Hepatocyte (in vitro differentiated cells): ENCODE data around the gene PNMA1. TPM values are rescaled to one million over a fixed set of nuclear protein-coding genes. Genes with fewer than 3 reads are reported as not detected.

Source experiments
- DNase-seq: peaks from one replicate; pipeline ENCODE4 v3.0.0-alpha.2; 2016; ENCODE audit warnings: low spot score
- H2AFZ ChIP-seq: fragments of 200-600 bp; sonication (generic); 2 replicates; pipeline ENCODE4 v1.6.0; 2016; ENCODE audit warnings: antibody characterized with exemption, mild to moderate bottlenecking
- H3K27ac ChIP-seq: fragments of 200-600 bp; sonication (generic); 2 replicates; pipeline ENCODE4 v1.5.1; 2016; ENCODE audit warnings: mild to moderate bottlenecking
- H3K27me3 ChIP-seq: fragments of 200-600 bp; sonication (generic); 2 replicates; pipeline ENCODE4 v1.6.1; 2016
- H3K36me3 ChIP-seq: fragments of 200-600 bp; sonication (generic); replicated peaks from 2 replicates; pipeline ENCODE4 v1.5.1; 2016; ENCODE audit warnings: low read depth; ENCODE audit not compliant: insufficient read depth
- H3K4me1 ChIP-seq: fragments of 200-600 bp; sonication (generic); 2 replicates; pipeline ENCODE4 v1.5.1; 2016; ENCODE audit warnings: mild to moderate bottlenecking, moderate library complexity; ENCODE audit not compliant: insufficient read depth
- H3K4me2 ChIP-seq: fragments of 200-600 bp; sonication (generic); 2 replicates; pipeline ENCODE4 v1.6.0; 2016
- H3K4me3 ChIP-seq: fragments of 200-600 bp; sonication (generic); 2 replicates; pipeline ENCODE4 v1.5.1; 2016; ENCODE audit warnings: mild to moderate bottlenecking
- H3K79me2 ChIP-seq: fragments of 200-600 bp; sonication (generic); 2 replicates; pipeline ENCODE4 v1.6.0; 2017; ENCODE audit warnings: mild to moderate bottlenecking
- H3K9me2 ChIP-seq: fragments of 200-600 bp; sonication (generic); replicated peaks from 2 replicates; pipeline ENCODE4 v1.6.0; 2017; ENCODE audit warnings: mild to moderate bottlenecking; ENCODE audit not compliant: insufficient read depth
- H3K9me3 ChIP-seq: fragments of 200-600 bp; sonication (generic); 2 replicates; pipeline ENCODE4 v1.5.1; 2016; ENCODE audit warnings: low read depth, mild to moderate bottlenecking
- H4K20me1 ChIP-seq: fragments of 200-600 bp; sonication (generic); 2 replicates; pipeline ENCODE4 v1.6.0; 2016; ENCODE audit warnings: mild to moderate bottlenecking; ENCODE audit not compliant: insufficient read depth, poor library complexity, severe bottlenecking
- CTCF ChIP-seq: fragments of 200-600 bp; sonication (generic); IDR thresholded peaks from 2 replicates; pipeline ENCODE4 v1.5.1; 2016; ENCODE audit warnings: antibody characterized with exemption, mild to moderate bottlenecking; ENCODE audit not compliant: poor library complexity
- EZH2 ChIP-seq: fragments of 200-600 bp; sonication (generic); IDR thresholded peaks from 2 replicates; pipeline ENCODE4 v1.6.1; 2016; ENCODE audit warnings: antibody characterized with exemption, mild to moderate bottlenecking, borderline replicate concordance
- EZH2phosphoT487 ChIP-seq: fragments of 200-600 bp; sonication (generic); IDR thresholded peaks from one replicate; pipeline ENCODE4 v1.6.1; 2018; ENCODE audit warnings: antibody characterized with exemption, mild to moderate bottlenecking, low read depth, moderate library complexity; ENCODE audit not compliant: unreplicated experiment, severe bottlenecking
- WGBS: methylation state at CpG from one replicate; pipeline ENCODE4 v1.1.6; 2016; ENCODE audit warnings: low lambda C conversion rate; ENCODE audit errors: missing lambda C conversion rate; 5-methylcytosine and 5-hydroxymethylcytosine counted together
- polyA plus RNA-seq: library from polyadenylated mRNA; unstranded; fragments of >200 nt; fragmentation: Nextera tagmentation; extraction: Ambion mirVana; gene quantifications from 2 replicates; pipeline ENCODE4 v1.2.1, GENCODE V29; 2016
- total RNA-seq: library from RNA; depleted of rRNA; stranded (reverse); fragments of >200 nt; gene quantifications from 2 replicates; pipeline ENCODE4 v1.2.3, GENCODE V29; 2014

Gene PNMA1
- total and polyA plus RNA-seq, 2 experiments from 2014 or later, result 27.3 to 45.7 TPM

DNA sequence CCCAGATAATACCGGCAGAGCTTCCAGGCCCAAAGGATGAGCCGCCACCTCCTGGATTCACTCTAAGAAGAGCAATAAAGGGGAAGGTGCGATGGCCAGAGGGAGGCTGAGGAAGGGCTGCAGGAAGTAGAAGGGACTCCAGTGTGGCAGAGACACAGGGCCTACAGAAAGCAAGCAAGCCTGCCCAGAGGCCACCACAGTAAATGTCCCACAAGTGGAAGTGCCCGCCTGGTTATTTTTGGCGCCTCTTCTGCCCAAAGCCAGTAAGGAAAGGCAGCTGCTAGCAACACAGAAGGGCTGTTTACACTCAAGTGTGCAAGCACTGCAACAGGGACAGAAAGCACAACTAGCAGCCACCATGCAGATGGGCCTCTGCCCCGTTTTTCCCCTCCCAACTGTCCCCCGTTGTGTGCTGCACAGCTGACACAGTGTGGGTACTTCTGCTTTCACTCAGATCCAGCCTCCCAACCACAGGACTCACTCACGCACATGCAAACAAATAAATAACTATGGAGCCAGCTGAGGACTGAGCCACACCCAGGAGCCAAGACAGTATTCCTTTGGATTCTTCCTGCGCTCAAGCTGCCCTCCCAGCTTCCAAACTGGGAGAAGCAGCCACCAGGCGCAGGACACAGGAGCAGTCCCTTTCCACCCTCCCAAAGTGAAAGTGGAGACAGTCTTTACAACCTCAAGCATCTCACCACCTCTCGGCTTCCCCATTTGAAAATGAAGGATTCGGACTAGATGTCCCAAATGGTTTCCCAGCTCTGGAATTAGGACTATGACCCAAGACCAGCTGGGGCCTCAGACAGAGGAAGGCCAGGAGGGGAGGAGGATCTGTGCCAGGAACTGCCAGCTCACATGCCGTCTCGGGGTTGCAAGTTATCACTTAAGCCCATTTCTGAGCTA is 40.0 kb upstream of the PNMA1 start:
- DNase-seq, result no peak
- H3K27me3 ChIP-seq, result no peaks in the 10 kb centered on the region
- H3K27ac ChIP-seq, result peak overlapping the region; percentile 89
- no peak for TF ChIP-seq EZH2
- no peak for TF ChIP-seq EZH2phosphoT487
- TF ChIP-seq CTCF, result no peak
- peaks cover 76% of the 10 kb centered on the region for H3K4me1 ChIP-seq
- H3K79me2 ChIP-seq, result peaks cover 99% of the 10 kb centered on the region
- H3K4me2 ChIP-seq, result peak overlapping the region; percentile 71
- H3K9me3 ChIP-seq, result no peaks in the 10 kb centered on the region
- H4K20me1 ChIP-seq, result peaks cover 100% of the 10 kb centered on the region
- H3K9me2 ChIP-seq, result no peaks in the 10 kb centered on the region
- no peak overlapping the region for H3K4me3 ChIP-seq
- no peaks in the 10 kb centered on the region for H3K36me3 ChIP-seq
- WGBS, result 67% methylated on average over 14 of the region's 14 CpGs
- no peak overlapping the region for H2AFZ ChIP-seq

DNA sequence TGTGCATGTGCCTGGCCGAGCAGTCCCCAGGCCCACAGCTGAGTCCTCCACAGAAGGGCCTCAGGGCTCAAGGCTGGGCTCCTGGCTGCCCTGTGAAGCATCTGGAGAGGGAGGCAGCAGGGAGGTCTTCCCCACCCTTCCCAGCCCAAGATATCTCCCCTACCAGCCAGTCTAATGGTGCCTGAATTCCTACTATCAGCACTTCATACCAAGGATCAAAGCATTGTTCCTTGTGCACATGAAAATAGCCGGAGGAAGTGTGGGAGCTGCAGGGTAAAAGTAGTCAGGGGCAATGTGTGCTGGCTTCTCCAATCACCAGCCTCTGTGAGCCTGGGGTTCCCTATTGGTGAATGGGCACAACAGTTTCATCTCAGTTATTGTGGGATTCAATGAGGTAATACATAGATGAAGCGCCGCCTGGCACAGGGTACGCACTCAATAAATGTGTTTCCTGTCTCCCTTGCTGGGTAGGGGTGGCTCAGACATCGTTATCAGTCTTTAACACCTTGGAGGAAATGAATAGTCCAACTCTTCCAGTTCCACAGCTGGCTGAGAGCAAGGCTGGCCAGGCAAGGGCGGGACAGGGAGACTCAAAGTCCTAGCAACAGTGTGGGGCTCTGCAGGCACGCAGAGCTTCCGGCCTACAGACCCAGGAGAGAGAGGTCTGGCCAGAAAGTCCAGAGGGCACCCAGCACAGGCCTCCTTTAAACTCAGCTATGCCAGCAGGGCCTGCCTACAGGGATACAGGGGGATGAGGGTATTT is 39.1 kb upstream of the PNMA1 start:
- Histone ChIP-seq H3K79me2 (peaks cover 99% of the 10 kb centered on the region), H3K27ac (peak overlapping the region; percentile 89), H3K27me3 (no peaks in the 10 kb centered on the region), H3K36me3 (no peaks in the 10 kb centered on the region), H4K20me1 (peaks cover 100% of the 10 kb centered on the region), H3K4me1 (peaks cover 79% of the 10 kb centered on the region), H2AFZ (no peak overlapping the region), H3K4me3 (no peak overlapping the region), H3K4me2 (peak overlapping the region; percentile 71), H3K9me3 (no peaks in the 10 kb centered on the region), H3K9me2 (no peaks in the 10 kb centered on the region)
- 52% methylated on average over 9 of the region's 9 CpGs for WGBS
- DNase-seq, result peak; percentile 77
- TF ChIP-seq EZH2phosphoT487 (no peak), CTCF (no peak), EZH2 (no peak)

GRCh38 chr14:73752297-73752992 is 38.3 kb upstream of the PNMA1 start:
- peak overlapping the region; percentile 71 for H3K4me2 ChIP-seq
- H3K79me2 ChIP-seq, result peaks cover 99% of the 10 kb centered on the region
- no peaks in the 10 kb centered on the region for H3K36me3 ChIP-seq
- no peak for DNase-seq
- no peaks in the 10 kb centered on the region for H3K27me3 ChIP-seq
- H3K4me1 ChIP-seq, result peaks cover 74% of the 10 kb centered on the region
- no peak for TF ChIP-seq EZH2
- peak; percentile 23 for TF ChIP-seq CTCF
- TF ChIP-seq EZH2phosphoT487, result no peak
- no peak overlapping the region for H3K4me3 ChIP-seq
- H3K27ac ChIP-seq, result peak overlapping the region; percentile 89
- H4K20me1 ChIP-seq, result peaks cover 100% of the 10 kb centered on the region
- no peaks in the 10 kb centered on the region for H3K9me2 ChIP-seq
- 71% methylated on average over 7 of the region's 7 CpGs for WGBS
- H3K9me3 ChIP-seq, result no peaks in the 10 kb centered on the region
- no peak overlapping the region for H2AFZ ChIP-seq
